RCC 7860 (cell line): ENCODE measurements around the gene TM9SF3.
A peak's percentile ranks its signal among the peaks of the same experiment; 100 is the strongest.
"Not testable (repeated sequence)": the region's sequence is repeated elsewhere in the genome, so short reads cannot be mapped to it uniquely, and the experiment has no call there.

Experiments used
- DNase-seq: peaks from one replicate; pipeline ENCODE4 v3.0.0-alpha.2; 2015; ENCODE audit warnings: low spot score
- FAIRE-seq: peaks from 2 replicates; lab custom pipeline; 2012; peaks lifted over from hg19 to GRCh38; lab: Jason Lieb, UNC

TM9SF3 gene

DNA sequence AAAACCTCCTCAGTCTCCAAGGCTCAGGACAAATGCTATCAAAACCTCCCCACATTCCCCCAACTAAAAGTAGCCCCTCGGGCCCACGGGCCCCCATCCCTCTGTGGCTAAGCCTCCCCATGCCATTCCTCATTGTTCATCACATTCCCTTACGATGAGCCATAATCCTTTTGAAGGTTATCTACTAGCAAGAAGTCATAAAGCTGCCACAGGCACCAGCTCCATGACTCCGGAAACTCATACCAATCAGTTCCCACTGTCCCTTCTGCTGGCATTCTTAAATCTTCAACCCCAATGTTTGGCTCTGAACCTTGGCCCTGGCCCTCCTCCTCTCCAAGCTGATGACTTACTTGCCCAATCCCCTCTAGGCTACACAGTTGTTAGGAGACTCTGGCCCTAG is 19.4 kb upstream of the TM9SF3 start:
- FAIRE-seq, result no peak
- peak; percentile 77 for DNase-seq

DNA sequence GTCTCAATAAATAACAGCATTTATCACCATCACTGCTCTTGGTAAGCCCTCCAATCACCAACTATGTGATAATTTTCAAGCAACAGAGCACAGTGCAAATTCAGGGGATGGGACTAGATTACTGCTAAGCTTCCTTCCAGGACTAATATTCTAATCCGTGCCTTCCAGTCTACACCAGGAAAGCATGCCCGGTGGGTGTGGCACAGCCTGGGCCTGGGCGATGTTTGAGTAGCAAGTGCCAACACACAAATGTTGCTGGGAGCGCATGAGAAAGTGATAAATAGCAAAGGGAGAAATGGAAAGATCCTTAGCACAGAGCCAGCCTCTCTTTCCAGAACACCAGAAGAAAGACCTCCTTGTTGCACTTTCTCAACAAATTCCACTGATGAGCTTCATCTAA is 13.5 kb upstream of the TM9SF3 start:
- FAIRE-seq, result no peak

DNA sequence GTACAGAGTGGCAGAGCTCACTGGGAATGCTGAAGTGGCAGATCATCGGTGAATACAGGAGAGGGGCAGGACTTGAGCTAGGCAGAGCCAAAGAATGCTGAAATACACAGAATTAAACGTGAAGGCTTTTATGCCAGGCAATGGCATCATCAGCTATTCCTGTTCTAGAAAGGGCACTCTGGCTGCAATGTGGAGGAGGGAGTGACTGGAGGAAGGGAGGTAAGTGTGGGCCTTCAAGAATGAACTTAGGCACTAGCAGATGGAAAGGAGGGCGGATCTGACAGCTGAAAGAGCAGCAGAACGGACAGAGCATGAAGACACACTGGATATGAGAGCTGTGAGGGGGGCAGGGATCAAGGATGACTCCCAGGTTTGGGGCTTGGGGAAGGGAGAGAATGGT is 12.0 kb upstream of the TM9SF3 start:
- no peak for DNase-seq
- no peak for FAIRE-seq

More for the DNA sequence above, 13.5 kb upstream of the TM9SF3 start:
- no peak for DNase-seq

DNA sequence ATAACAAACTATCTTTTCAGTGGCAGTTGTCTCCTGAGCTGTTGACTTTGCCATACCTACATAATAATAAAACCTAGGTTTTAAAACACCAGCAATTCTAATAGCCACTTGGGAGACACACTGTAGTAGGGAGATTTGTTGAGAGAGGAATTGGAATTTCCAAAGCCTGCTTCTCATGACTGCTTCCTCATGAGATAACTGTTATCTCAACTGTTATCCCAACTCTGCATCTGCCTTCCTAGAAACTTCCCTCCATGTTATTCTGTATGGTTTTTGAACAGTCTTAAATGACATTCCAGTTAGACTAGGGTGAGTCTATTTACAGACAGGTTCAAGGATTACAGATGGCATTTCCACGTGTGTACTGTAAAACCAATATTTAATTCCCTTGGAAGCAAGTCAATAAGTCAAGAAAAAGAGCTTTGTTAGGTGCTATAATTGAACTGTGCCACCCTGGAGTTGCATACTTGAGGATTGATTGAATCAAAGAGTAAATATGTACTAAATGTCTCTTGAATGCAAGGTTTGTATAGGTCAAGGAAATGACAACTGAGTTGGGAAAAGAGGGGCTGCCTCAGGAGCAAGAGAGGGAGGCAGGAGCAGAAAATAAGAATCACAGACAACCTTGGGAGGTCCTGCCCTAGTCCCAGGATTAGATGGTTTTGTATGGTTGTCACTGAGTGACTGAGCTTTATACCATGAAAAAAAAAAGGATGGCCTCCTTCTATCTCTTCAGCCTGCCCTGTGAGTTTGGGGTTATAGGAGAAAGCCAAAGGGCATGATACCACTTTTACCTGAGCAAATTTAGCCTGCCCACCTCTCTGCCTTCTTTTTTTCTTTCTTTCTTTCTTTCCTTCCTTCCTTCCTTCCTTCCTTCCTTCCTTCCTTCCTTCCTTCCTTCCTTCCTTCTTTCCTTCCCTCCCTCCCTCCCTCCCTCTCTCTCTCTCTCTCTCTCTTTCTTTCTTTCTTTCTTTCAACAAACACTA is 9.9 kb upstream of the TM9SF3 start:
- FAIRE-seq (no peak), DNase-seq (no peak)

DNA sequence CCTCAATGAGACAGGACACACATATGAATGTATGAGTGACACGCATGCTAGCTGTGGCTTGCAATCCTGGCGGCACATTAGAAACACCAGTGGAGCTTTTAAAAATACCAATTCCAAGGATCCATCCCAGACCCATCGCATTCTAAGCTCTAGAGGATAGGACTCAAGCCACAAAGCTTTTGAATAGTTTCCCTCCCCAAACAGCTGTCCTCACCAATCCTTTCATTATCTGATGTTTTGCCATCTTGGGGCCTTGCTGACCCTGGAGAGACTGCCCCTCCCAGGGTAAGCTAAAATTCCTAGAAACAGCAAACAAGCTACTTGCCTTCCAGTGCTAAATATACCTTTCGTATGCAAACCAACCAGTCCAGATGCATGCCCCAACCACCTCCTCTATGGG is 8.9 kb upstream of the TM9SF3 start:
- FAIRE-seq (no peak), DNase-seq (no peak)

DNA sequence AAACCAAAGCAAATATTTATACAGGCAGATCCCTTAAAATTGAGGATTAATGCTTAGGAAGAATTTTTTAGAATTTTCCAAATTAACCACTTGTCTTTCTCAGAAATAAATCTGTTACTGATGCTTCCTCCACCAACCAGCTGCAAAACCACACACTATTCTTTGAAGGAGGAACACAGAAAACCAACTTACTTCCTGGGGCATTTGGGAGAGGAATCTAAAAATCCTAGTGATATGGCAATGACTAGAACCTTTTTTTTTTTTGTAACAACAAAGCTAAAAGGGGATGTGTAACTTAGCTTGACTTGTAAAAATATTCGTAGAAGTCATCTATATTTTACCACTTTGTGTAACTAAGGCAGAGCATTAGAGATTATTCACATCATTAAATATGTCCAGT is 5.1 kb upstream of the TM9SF3 start:
- FAIRE-seq, result no peak
- no peak for DNase-seq

DNA sequence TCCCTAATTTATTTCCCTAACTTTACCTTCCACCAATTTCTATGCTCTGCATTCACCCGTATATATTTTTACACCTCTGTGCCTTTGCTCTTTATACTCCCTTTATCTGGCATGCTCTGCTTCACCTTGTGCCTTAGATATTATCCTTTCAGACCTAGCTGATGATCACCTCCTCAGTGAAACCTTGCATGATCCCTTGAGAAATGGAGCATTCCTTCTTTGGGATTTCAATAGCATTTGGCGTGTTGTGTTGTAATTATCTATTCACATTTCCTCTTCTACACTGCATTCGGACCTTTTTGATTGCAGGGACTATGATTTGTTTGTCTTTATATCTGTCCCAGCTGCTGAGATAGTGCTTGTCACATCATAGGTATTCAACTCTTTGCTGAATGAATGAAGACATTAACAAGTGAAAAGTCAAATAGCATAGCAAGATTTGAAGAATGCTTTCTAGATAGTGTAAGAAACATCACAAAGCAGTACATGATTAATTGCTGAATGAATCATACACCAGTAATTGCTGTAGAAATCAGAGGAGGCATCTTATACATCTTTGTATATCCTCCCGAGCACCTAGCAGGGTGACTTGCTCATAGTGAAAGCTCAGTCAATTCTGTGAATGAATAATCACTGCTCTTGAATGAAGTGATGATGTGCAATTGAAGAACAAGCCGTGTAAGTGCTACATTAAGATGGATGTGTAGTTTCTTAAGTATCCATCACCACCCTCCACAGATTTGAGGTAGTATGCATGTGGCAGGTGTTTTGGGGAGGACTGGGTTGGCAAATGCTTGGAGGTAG is 2.0 kb upstream of the TM9SF3 start:
- peak; percentile 73 for DNase-seq
- peak; percentile 10 for FAIRE-seq

DNA sequence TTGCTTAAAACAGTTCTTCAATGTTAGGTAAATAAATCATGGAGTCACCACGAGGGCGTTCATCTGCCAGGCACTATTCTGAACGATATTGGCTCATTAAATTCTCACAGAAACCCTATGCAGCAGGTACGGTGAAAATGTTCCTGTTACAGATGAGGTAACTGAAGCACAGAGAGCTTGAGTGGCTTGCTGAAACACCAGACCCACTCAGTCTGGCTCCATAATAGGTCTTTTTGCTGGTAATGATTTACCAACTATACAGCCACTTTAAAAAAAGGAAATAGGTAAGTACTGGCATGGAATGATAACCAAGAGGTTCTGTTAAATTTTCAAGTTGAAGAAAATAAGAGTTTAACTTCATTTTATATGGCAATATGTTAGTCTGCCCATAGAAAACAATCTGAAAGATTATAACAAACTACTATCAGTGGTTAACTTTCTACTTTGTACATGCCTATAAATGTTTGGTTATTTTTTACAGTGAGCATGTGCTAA is 1.3 kb upstream of the TM9SF3 start:
- FAIRE-seq, result peak; percentile 75

DNA sequence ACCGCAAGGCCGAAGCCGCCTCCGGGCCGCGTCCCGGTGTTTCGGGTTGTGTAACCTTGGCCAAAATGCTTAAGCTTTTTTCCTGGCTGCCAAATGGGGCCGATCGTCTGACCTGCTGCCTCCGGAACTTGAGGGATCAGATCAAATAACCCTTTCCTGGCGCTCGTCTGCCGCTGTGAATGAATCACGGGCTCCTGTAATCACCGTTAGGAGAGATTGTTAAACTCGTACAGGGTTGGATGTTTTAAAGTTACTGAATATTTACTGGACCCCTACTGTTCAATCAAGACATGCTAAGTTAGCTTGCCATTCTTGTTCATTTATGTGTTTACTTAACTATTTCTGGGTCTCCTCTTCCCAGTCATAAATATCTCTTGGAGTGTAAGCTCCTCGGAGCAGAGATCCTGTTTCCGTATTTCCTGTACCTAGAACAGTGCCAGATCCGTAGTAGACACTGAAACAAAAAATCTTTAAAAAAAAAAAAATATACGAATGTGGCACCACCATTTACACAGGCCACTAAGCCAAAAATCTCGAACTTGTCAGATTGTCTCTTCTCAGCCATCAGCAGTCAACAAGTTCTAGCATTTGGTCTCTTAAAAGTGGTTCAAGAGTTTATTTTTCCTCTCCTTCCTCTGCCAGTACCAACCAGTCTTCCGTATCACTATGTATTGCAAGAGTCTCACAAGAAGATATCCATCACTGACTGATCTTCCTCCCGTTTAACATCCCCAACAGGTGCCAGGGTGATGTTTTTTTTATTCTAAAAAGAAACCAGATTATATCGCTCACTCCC is 650 bp upstream of the TM9SF3 start:
- peak; percentile 10 for FAIRE-seq
- DNase-seq, result peak; percentile 65

More for the DNA sequence above, 1.3 kb upstream of the TM9SF3 start:
- peak; percentile 47 for DNase-seq

DNA sequence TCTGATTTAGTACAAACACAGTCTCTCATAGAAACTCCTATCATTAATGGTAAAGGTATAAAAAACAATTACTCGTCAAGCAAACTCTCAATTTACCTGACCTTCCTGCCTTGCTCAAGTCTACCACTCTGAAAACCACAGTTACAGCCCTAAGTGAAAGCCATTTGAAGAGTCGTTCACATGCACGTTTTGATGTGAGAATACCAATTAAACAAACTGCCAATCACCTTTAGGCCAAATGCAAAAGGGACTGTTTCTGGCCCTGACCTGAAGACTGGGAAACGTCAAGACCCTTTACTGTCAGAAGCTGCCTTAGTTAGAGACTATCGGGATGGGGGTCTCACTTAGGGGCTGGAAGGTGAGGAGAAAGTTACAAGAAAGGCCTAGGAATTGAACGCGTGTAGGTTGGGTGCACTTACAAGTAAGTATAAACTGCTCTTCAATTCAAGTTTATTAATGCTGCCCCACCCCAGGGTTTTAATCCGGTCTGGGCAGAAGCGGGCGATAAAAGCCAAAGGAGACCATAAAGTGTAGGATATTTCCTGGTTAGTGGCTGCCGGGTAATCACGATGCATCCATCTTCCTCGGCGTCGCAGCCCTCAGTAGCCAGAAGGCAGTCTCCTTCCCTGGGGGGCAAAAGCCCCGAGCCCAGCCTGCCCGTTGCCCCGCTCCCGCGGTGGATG is 935 bp downstream of the TM9SF3 start:
- no peak for DNase-seq

DNA sequence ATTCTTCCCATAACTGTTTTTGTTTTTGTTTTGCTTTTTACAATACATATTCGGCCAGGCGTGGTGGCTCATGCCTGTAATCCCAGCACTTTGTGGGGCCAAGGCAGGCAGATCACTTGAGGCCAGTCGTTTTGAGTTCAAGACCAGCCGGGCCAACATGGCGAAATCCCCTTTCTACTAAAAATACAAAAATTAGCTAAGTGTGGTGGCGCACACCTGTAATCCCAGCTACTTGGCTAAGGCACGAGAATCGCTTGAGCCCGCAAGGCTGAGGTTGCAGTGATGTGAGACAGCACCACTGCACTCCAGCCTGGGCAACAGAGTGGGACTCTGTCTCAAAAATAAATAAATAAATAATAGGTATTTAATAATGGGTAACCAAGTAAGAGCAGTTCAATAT is 2.3 kb downstream of the TM9SF3 start:
- DNase-seq (no peak), FAIRE-seq (no peak)

More for the DNA sequence above, 935 bp downstream of the TM9SF3 start:
- no peak for FAIRE-seq

DNA sequence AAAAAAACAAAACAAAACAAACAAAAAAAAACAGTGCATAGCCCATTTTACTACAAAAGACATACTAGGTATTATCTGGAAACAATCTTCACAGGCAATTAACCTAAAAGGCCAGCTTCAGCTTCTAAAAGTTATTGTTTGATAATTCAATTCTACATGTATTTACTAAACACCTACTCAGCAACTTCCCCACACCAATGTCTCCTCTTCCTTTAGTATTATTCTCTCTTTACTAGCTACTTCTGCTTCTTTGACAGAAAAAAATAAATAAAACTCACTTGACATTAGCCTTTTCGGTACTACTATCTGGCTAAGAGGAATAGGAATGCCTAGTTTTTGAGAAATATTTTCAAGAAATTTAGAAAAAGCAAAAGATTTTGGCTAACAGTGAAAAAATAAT is 2.8 kb downstream of the TM9SF3 start:
- DNase-seq, result no peak
- no peak for FAIRE-seq

DNA sequence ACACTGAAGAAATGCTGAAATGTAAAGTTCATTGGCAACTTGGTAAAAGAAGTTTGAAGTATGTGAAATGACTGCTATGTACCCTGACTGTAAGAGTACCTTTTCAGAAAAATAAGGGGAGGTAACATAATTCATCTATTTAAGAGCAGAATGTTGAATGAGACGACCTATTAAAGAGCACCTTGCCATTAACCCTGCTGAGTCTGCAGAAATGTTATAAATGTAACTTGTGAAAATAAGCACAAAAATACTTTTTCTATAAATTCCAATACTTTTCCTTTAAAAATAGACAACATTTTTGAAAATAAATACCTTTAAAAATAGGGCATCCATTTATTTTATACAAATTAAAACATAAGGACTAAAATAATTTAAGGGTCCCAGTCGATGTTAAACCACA is 7.7 kb downstream of the TM9SF3 start:
- no peak for FAIRE-seq
- DNase-seq, result no peak

DNA sequence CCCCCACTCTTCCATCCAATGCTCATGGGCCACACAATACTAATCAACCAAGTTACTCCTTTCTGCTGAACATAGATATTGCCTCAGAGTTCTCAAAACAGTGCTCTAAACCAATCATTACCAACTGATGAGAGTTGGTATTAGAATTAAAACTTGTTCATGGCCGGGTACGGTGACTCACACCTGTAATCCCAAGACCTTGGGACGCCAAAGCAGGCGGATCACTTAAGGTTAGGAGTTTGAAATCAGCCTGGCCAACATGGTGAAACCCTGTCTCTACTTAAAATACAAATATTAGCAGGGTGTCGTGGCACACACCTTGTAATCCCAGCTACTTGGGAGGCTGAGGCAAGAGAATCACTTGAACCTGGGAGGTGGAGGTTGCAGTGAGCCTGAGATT is 8.2 kb downstream of the TM9SF3 start:
- DNase-seq (no peak), FAIRE-seq (no peak)

DNA sequence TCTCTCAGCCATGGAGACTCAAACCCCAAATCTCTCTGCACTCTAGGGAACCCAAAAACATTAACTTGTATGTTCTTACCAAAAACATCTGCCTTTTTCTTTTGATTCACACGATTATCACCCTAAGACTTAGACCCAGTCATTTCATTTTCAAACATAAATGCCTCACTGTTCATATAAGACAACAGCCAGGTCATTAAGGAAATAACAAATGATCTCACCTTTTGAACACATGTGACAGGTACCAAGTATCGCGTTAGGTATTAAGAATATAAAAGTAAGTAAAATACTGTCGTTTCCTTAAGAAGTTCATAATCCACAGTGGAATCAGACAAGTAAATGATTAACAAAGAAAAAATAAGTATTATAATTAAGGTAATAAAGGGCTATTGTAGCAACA is 8.8 kb downstream of the TM9SF3 start:
- FAIRE-seq (no peak), DNase-seq (no peak)

DNA sequence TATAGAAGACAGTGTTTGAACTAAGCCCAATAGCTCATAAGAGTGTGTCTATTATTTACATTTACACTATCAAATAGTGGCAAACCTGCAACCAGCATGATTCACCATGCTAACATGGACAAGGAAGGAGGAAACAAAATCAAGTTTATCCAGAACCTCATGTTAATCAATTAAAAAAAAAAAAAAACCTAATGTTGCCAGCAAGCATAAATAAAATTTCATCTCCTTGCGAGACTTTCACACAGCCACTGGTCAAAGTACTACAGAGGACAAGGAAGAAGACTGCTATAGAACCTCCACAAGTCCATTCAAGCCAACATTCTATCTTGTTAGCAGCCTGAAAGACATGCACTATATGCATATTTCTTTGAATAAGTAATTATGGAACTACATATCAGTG is 9.7 kb downstream of the TM9SF3 start:
- FAIRE-seq (no peak), DNase-seq (no peak)

DNA sequence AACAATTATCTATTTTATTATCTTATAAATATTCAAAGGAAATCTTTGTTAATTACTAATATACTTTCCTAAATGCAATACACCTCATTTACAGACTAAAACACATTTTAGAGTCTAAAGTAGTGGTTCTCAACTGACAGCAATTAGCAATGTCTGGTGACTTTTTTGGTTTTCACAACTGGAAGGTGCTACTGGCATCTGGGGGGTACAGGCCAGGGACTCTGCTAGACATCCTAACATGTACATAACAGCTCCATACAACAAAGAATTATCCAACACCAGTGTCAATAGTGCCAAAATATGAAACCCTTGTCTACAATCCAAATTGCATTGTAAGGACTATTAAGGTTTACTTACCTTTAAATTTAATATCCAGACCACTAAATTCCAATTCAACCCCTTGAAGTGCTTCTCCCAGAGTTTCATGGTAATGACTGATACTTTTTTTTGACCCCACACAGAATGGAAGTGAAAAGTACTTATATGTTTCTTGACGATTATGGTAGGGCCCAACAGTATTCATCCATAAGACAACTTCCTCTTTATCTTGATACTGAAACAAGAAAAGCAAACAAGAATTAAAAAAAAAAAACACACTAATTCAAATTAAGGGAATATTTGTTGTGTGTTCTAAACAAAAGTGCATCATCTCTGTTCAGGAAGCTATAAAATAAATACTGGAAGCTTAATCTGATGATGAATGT is 10.4 kb downstream of the TM9SF3 start:
- FAIRE-seq (no peak), DNase-seq (no peak)

DNA sequence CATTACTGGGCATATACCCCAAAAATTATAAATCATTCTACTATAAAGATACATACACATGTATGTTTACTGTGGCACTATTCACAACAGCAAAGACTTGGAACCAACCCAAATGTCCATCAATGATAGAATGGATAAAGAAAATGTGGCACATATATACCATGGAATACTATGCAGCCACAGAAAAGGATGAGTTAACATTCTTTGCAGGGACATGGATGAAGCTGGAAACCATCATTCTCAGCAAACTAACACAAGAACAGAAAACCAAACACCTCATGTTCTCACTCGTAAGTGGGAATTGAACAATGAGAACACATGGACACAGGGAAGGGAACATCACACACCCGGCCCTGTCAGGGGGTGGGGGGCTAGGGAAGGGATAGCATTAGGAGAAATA is 12.2 kb downstream of the TM9SF3 start:
- DNase-seq, result not testable (repeated sequence)

DNA sequence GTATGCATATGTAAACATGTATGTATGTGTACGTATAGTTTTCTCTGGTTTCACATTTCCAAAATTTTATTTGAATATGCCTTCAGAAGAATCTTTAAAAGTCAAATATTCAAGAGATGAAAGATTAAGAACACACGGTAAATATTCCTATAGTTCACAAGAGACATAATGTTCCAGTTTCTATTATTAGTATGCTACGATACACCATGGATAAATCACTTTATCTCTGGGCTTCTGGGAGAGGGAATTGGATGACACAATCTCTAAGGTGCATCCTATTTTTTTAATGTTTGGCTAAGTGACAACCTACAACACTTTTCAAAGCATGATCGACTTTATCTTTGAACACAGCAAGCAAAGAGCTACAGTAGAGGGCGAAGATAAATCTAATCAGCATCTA is 13.8 kb downstream of the TM9SF3 start:
- FAIRE-seq, result no peak
- DNase-seq, result no peak

More for the DNA sequence above, 12.2 kb downstream of the TM9SF3 start:
- FAIRE-seq, result not testable (repeated sequence)
